ENCODE data around the gene INPP5D.

INPP5D gene

GRCh38 chr2:233247116-233247515 is 187.0 kb downstream of the INPP5D start:
- peak overlapping the region in 2 of 11 experiments; percentile 51 to 66; a peak in 5 of 22 replicates for H3K27ac ChIP-seq
- peak overlapping the region in 6 of 11 experiments; percentile 31 to 82 (median 64); a peak in 12 of 22 replicates for H3K4me2 ChIP-seq
- no peak overlapping the region for H3K4me3 ChIP-seq
- no peaks in the 10 kb centered on the region for H3K9me3 ChIP-seq (replicated peaks in 1 of 11)
- H3K9ac ChIP-seq = peak overlapping the region in 3 of 11 experiments; percentile 2 to 25 (median 6); a peak in 3 of 22 replicates
- H4K20me1 ChIP-seq = peaks cover 0 to 6% (median under 1%) of the 10 kb centered on the region in 11 experiments; a peak in 10 of 22 replicates
- no peaks in the 10 kb centered on the region for H3K27me3 ChIP-seq
- no peaks in the 10 kb centered on the region for H3K36me3 ChIP-seq
- H3K4me1 ChIP-seq = peaks cover 0 to 88% (median 52%) of the 10 kb centered on the region in 10 experiments; a peak in 18 of 20 replicates
- TF ChIP-seq Cebpa-rat (IDR thresholded peaks at IDR 0.05) = no peak

- peaks cover 4 to 87% (median 51%) of the 10 kb centered on the region in 10 experiments for H3K4me1 ChIP-seq
- H3K27me3 ChIP-seq = no peaks in the 10 kb centered on the region
- H3K27ac ChIP-seq = peak overlapping the region in 2 of 11 experiments; percentile 51 to 66; a peak in 5 of 22 replicates
- no peak overlapping the region for H3K4me3 ChIP-seq
- TF ChIP-seq Cebpa-rat (IDR thresholded peaks at IDR 0.05) = no peak
- H3K36me3 ChIP-seq = no peaks in the 10 kb centered on the region
- peak overlapping the region in 3 of 11 experiments; percentile 2 to 25 (median 6); a peak in 3 of 22 replicates for H3K9ac ChIP-seq
- H3K4me2 ChIP-seq = peak overlapping the region in 8 of 11 experiments; percentile 8 to 82 (median 60); a peak in 13 of 22 replicates
- peaks cover 0 to 12% (median 6%) of the 10 kb centered on the region in 11 experiments; a peak in 16 of 22 replicates for H4K20me1 ChIP-seq
- H3K9me3 ChIP-seq (replicated peaks in 1 of 11) = no peaks in the 10 kb centered on the region
These were observed 187.6 kb downstream of the INPP5D start for GRCh38 chr2:233247744-233248143.

DNA sequence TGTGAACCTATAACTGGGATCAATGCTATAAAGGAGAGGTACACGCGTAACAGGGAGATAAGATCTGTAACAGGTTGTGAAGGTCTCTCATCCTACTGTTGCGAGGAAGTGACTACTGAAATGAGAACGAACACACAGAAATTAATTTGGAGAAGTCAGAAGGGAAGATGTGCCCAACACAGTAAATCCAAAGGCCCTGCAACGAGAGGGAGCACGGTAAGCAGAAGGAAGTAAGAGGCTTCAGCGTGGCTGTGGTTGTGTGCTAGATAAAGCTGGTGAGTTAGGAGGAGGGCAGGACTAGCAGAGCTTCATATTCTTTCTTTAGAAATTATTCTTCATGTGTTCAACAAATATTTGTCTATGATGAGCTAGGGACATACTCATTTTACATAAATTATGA is 188.9 kb downstream of the INPP5D start:
- H3K36me3 ChIP-seq = peaks cover 3 to 10% (median 6%) of the 10 kb centered on the region in 11 experiments; a peak in 16 of 22 replicates
- no peak overlapping the region for H3K4me3 ChIP-seq
- peak overlapping the region in 2 of 11 experiments; percentile 17 to 30; a peak in 2 of 22 replicates for H3K9ac ChIP-seq
- no peaks in the 10 kb centered on the region for H3K27me3 ChIP-seq
- H3K4me2 ChIP-seq = peak overlapping the region in 5 of 11 experiments; percentile 8 to 82 (median 65); a peak in 10 of 22 replicates
- no peaks in the 10 kb centered on the region for H3K9me3 ChIP-seq (replicated peaks in 1 of 11)
- no peak for TF ChIP-seq Cebpa-rat (IDR thresholded peaks at IDR 0.05)
- H3K4me1 ChIP-seq = peaks cover 17 to 87% (median 51%) of the 10 kb centered on the region in 10 experiments
- peaks cover 5 to 25% (median 19%) of the 10 kb centered on the region in 11 experiments; a peak in 21 of 22 replicates for H4K20me1 ChIP-seq
- peak overlapping the region in 2 of 11 experiments; percentile 17 to 32; a peak in 2 of 22 replicates for H3K27ac ChIP-seq

DNA sequence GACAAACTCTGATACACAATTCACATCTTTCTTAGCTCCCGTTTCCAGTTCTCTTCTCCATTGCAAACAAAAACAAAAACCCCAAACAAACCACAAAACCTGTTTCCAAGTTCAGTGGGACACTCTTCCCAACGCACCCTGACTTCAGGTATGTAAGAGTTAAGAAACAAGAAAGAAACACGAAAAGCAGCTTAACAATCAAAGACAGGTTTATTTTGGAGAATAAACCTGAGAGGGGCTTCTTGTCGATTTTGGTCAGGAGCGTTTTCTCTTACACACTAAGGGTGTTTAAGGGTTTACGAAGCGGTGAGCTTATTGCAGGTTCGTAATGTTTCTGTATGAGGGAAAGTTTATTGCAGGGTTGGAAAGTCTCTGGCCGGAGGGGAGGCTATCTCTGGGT is 190.4 kb downstream of the INPP5D start:
- Histone ChIP-seq H4K20me1 (peaks cover 18 to 40% (median 34%) of the 10 kb centered on the region in 11 experiments; a peak in 21 of 22 replicates), H3K36me3 (peaks cover 15 to 25% (median 22%) of the 10 kb centered on the region in 11 experiments; a peak in 19 of 22 replicates), H3K4me1 (peaks cover 18 to 77% (median 46%) of the 10 kb centered on the region in 10 experiments), H3K9me3 (replicated peaks in 1 of 11) (no peaks in the 10 kb centered on the region), H3K9ac (peak overlapping the region in 3 of 11 experiments; percentile 84 to 92 (median 85); a peak in 2 of 22 replicates), H3K27me3 (no peaks in the 10 kb centered on the region), H3K27ac (peak overlapping the region in 10 of 11 experiments; percentile 68 to 85 (median 78); a peak in 18 of 22 replicates), H3K4me2 (peak overlapping the region in 5 of 11 experiments; percentile 62 to 82 (median 67); a peak in 8 of 22 replicates), H3K4me3 (no peak overlapping the region)
- no peak for TF ChIP-seq Cebpa-rat (IDR thresholded peaks at IDR 0.05)

GRCh38 chr2:233250985-233251305 is 190.8 kb downstream of the INPP5D start:
- H3K4me3 ChIP-seq = peak overlapping the region; percentile 82 to 97 (median 90); a peak in 12 of 20 replicates
- peaks cover 18 to 76% (median 46%) of the 10 kb centered on the region in 10 experiments for H3K4me1 ChIP-seq
- no peaks in the 10 kb centered on the region for H3K9me3 ChIP-seq (replicated peaks in 1 of 11)
- peak overlapping the region; percentile 45 to 85 (median 75); a peak in 21 of 22 replicates for H3K27ac ChIP-seq
- no peaks in the 10 kb centered on the region for H3K27me3 ChIP-seq
- peak overlapping the region; percentile 10 to 82 (median 38); a peak in 16 of 22 replicates for H3K4me2 ChIP-seq
- no peak for TF ChIP-seq Cebpa-rat (IDR thresholded peaks at IDR 0.05)
- peak overlapping the region in 10 of 11 experiments; percentile 40 to 92 (median 84); a peak in 17 of 22 replicates for H3K9ac ChIP-seq
- peaks cover 19 to 29% (median 26%) of the 10 kb centered on the region in 11 experiments for H3K36me3 ChIP-seq
- peaks cover 22 to 44% (median 38%) of the 10 kb centered on the region in 11 experiments; a peak in 21 of 22 replicates for H4K20me1 ChIP-seq

DNA sequence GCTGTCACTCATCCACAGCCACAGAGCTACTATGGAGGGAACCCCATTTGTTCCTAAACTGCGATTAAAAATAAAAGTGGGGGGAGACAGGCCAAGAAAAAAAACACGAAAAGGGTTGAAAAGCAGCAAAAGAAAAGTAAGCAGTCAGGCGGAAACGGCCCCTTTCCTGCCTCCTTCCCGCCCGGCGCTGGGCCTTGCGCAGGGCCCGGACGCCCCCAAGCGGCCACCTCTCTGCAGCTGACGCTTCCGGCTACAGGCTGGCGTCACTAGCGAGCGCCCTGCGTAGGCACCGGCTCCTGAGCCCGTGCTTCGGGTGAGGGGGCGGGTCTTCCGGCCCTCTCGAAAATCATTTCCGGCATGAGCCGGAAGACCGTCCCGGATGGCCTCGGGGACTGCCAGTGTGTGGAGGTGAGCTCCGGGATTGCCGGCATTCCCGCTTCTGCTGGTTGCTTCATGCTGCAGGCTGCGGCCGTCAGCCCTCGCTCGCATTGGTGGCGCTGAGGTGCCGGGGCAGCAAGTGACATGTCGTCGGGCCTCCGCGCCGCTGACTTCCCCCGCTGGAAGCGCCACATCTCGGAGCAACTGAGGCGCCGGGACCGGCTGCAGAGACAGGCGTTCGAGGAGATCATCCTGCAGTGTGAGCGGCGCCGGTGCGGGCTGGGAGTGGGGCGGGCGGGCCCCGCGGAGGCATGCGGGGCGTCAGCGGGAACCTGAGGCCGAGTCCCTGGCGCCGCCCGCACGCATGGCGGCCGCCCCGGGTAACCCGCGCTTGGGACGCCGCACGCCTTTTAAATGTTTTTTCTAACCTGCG is 191.4 kb downstream of the INPP5D start, which contains the start of gene ATG16L1:
ATG16L1 (plus strand) TSS at position 368 of the 811 bp plus-strand sequence; CDS start at position 523, 155 bp downstream.
- Histone ChIP-seq H3K4me3 (peak within 1 kb of the TSS; percentile 82 to 97 (median 90)), H3K27ac (peak within 1 kb of the TSS; percentile 52 to 85 (median 80); a peak in 21 of 22 replicates), H3K27me3 (no peaks in the 10 kb centered on the region), H3K9me3 (replicated peaks in 1 of 11) (no peaks in the 10 kb centered on the region), H3K4me1 (peaks cover 18 to 75% (median 46%) of the 10 kb centered on the region in 10 experiments), H3K36me3 (peaks cover 25 to 35% (median 31%) of the 10 kb centered on the region in 11 experiments), H4K20me1 (peaks cover 23 to 50% (median 40%) of the 10 kb centered on the region in 11 experiments; a peak in 21 of 22 replicates), H3K4me2 (peak within 1 kb of the TSS; percentile 78 to 99 (median 89)), H3K9ac (peak within 1 kb of the TSS; percentile 82 to 92 (median 85))
- TF ChIP-seq Cebpa-rat (IDR thresholded peaks at IDR 0.05) = no peak

DNA sequence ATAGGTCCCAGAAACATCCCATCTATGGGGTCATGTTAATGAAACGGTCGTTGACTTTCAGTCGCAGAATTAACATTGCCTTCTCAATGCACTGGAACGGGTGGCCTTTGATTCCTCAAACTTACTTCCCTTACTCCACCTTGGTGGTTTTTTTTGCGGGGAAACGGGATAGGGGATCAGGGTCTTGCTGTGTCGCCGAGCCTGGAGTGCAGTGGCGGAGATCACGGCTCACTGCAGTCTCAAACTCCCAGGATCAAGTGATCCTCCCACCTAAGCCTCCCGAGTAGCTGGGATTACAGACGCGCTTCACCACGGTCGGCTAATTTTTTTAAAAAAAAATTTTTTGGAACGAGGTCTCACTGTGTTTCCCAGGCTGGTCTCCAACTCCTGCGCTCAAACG is 192.1 kb downstream of the INPP5D start:
- Histone ChIP-seq H3K27ac (peak overlapping the region; percentile 52 to 85 (median 79); a peak in 21 of 22 replicates), H3K36me3 (peaks cover 32 to 42% (median 38%) of the 10 kb centered on the region in 11 experiments), H3K27me3 (no peaks in the 10 kb centered on the region), H3K9ac (peak overlapping the region; percentile 82 to 92 (median 85)), H3K4me1 (peaks cover 18 to 68% (median 43%) of the 10 kb centered on the region in 10 experiments), H4K20me1 (peaks cover 23 to 56% (median 43%) of the 10 kb centered on the region in 11 experiments; a peak in 21 of 22 replicates), H3K9me3 (replicated peaks in 1 of 11) (no peaks in the 10 kb centered on the region), H3K4me2 (peak overlapping the region; percentile 78 to 99 (median 89)), H3K4me3 (peak overlapping the region; percentile 82 to 97 (median 90))
- TF ChIP-seq Cebpa-rat (IDR thresholded peaks at IDR 0.05) = no peak

- no peaks in the 10 kb centered on the region for H3K9me3 ChIP-seq (replicated peaks in 1 of 11)
- no peak overlapping the region for H3K27ac ChIP-seq
- no peak overlapping the region for H3K4me2 ChIP-seq
- H3K27me3 ChIP-seq = no peaks in the 10 kb centered on the region
- no peak overlapping the region for H3K4me3 ChIP-seq
- peak overlapping the region in 2 of 11 experiments; percentile 12 to 16; a peak in 2 of 22 replicates for H3K9ac ChIP-seq
- H3K4me1 ChIP-seq = peaks cover 16 to 40% (median 26%) of the 10 kb centered on the region in 10 experiments
- H3K36me3 ChIP-seq = peaks cover 61 to 71% (median 67%) of the 10 kb centered on the region in 11 experiments
- no peak for TF ChIP-seq Cebpa-rat (IDR thresholded peaks at IDR 0.05)
- peaks cover 36 to 81% (median 64%) of the 10 kb centered on the region in 11 experiments; a peak in 21 of 22 replicates for H4K20me1 ChIP-seq
These were observed 195.0 kb downstream of the INPP5D start for GRCh38 chr2:233255151-233255550.

Data from BLaER1 treated with 17β-estradiol and CSF1 and Interleukin-3, amounts not matched to agents 10 nM and 100 nM (cell line).